GM19468 (cell line): ENCODE data around the gene CDC42.
"Not testable (repeated sequence)": the region's sequence is repeated elsewhere in the genome, so short reads cannot be mapped to it uniquely, and the experiment has no call there.

Experiments used
- ATAC-seq: cut with Tn5 transposase; IDR thresholded peaks from one replicate; pipeline ENCODE4 v1.9.1; 2021; ENCODE audit warnings: mild to moderate bottlenecking, moderate library complexity, moderate number of reproducible peaks; ENCODE audit not compliant: unreplicated experiment; ENCODE audit errors: extremely low read depth

Gene CDC42

DNA sequence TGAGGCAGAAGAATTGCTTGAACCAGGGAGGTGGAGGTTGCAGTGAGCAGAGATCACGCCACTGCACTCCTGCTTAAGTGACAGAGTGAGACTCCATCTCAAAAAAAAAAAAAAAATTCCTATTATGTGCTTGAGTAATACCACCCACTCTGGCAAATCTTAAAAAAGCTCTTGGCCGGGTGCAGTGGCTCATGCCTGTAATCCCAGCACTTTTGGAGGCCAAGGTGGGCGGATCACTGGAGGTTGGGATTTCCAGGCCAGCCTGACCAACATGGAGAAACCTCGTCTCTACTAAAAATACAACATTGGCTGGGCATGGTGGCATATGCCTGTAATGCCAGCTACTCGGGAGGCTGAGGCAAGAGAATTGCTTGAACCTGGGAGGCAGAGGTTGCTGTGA is 17.7 kb upstream of the CDC42 start:
- ATAC-seq: not testable (repeated sequence)

DNA sequence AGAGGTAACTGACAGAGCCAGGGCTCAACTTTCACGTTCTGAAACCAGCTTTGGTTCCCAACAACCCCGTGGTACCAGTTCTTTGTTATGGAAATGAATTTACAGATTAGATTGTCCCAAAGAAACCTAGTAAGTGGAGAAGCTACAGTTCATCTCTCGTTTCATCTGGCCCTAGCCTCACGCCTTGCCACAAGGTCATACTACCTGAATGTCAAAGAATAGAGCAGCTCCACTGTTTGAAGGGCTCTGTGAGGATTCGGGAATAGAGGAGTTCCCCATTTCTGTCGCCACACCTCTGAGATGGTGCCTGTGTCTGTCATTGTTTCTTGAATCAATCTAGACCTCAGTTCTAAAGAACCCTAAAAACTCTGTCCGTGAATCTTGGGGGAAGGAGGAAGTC is 15.0 kb upstream of the CDC42 start:
- ATAC-seq: no peak

DNA sequence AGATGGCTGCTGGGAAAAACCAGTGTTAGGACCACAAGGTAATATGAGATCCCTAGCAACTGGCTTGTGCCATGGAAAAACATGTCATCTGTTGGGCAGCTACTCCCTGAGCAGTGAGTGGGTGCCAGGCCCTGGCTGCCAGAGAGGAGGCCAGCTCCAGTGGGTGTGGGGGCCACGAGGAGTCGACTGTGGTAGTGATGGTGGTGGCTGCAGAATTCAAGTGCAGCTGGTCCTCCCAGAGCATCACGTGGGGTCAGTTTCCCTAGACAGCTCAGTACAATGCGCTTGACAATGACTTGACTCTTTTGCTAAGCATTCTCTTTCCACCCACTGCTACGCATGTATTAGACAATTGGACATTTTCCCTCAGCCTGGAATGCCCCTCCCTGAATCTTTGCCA is 14.5 kb upstream of the CDC42 start:
- ATAC-seq: no peak

DNA sequence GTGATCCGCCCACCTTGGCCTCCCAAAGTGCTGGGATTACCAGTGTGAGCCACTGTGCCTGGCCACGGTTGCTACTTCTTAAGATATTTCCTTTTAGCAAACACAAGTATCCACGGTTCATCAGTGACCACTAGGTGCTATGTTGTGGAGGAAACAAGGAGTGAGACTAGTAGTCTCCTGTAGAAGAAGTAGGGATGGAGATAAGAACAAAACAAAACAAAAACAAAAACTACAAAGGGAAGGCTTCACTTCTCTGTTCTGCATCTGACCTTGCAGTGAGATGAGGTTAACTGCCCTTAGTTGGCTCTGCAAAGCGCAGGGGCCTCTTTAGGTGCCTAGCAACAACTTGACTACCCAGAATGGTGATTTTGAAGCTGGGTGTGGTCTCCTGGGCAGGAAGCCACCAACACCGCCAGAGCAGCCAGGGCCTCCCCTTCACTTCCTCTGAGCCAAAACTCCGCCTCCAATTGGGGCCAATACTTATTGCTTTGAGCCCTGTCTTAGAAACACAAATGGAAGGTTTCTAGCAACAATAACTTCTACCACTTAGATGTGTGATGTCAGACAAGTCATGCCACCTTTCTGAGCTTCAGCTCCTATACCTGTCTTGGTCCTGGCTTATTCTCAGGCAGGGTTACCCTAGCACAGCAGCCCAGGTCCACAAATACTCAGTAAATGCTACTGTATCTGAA is 12.8 kb upstream of the CDC42 start:
- peak; percentile 75 for ATAC-seq

DNA sequence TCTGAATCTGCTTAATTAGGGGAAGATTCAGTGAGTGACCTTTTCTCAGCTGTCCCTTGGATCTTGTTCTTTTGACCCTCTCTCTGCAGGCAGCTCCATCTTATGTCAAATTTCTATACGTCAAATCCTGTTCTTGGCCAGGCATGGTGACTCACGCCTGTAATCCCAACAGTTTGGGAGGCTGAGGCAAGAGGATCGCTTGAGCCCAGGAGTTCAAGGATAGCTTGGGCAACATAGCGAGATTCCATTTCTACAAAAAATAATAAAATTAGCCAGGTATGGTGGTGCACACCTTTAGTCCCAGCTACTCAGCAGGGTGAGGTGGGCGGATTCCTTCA is 12.3 kb upstream of the CDC42 start:
- ATAC-seq: no peak

DNA sequence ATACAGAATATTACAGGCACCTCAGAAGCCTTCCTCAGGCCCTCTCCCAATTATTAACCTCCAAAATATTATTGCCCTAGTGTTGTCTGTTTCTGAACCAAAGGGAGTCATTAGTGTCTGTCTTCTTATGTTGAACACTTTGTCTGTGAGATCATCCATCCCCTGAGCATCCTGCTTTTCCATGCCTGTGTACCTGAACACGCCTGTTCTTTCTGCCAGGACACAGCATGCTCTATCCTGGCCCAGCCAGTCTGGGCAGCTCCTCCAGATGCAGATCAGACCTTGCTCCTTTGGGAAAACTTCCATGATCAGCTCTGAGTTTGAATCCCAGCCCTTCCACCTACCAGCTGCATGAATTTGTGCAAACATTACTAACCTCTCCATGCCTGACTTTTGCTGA is 11.0 kb upstream of the CDC42 start:
- no peak for ATAC-seq

DNA sequence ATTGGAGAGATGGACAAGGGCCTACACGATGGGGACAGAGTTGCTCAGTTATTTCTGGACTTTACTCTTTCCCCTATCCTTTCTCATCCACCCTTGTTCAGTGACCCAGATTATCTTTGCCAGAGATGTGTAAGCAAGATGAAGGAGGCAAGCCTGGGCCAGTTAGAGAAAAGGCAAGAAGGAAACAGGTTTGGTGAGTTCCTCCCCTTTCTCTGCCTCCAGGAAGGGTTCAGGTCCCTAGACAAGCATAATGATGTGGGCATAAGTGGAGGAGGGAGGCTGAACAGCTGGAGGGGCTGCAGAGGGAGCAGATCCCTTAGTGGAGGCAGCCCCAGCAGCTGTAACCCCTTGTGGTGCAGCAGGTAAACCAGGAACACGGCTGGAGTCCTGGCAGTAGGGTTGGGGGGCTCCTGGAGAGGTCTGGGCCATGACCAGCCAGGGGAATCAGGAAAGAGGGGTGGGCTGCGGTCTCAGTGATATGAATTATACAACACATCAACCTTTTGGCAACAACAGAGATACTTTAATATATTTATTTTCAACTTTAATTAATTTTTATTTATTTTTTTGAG is 9.2 kb upstream of the CDC42 start:
- ATAC-seq: no peak

DNA sequence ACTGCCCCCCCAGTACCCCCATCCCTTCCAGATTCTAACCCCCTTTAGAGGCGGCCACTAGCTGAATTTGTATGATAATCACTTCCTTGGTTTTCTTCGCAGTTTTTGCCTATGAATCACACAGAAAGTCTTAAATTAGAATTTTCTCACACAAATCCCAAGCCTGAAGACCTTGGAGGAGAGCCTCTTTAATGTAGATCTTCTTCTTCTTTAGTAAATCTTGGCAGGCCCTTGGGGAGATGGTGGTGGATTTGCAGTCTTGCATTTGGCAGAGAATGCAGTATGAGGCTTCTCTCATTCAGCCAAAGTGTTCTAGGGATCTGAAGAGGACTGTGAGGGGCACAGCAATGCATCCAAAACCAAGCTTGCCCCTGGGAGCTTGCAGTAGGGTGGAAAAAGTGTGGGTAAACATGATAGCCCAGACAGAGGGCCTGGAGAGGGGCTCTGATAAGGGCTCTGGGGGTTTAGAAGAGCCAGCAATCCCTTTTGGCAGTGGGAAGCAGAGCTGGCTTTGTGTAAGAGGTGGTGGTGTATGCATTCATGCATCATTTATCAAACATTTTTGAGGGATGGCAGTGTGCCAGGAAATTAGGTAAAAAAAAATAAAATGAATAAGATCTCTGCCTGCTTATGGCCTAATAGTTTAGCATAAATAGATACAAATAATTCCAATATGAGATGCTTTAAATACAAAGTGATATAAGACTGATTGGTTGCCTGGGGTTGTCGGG is 7.7 kb upstream of the CDC42 start:
- no peak for ATAC-seq

DNA sequence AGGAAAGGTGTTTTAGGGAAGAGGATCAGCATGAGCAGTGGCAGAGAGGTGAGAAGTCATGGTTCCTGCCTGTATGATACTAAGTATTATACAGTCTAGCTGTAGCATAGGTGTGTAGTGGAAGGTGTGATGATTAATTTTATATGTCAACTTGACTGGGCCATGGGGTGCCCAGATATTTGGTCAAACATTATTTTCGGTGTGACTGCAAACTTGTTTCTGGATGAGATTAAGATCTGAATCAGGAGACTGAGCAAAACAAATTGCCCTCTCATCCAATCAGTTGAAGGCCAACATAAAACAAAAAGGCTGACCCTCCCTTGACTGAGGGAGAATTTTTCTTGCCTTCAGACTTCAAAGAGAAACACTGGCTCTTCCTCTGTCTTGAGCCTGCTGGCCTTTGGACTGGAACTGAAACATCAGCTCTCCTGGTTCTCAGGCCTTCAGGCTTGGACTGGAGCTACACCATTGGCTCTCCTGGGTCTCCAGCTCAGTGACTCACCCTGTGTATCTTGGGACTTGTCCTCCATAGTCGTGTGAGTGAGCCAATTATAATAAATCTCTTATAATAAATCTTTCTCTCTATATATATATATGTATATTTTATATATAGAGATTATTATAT is 6.8 kb upstream of the CDC42 start:
- no peak for ATAC-seq

DNA sequence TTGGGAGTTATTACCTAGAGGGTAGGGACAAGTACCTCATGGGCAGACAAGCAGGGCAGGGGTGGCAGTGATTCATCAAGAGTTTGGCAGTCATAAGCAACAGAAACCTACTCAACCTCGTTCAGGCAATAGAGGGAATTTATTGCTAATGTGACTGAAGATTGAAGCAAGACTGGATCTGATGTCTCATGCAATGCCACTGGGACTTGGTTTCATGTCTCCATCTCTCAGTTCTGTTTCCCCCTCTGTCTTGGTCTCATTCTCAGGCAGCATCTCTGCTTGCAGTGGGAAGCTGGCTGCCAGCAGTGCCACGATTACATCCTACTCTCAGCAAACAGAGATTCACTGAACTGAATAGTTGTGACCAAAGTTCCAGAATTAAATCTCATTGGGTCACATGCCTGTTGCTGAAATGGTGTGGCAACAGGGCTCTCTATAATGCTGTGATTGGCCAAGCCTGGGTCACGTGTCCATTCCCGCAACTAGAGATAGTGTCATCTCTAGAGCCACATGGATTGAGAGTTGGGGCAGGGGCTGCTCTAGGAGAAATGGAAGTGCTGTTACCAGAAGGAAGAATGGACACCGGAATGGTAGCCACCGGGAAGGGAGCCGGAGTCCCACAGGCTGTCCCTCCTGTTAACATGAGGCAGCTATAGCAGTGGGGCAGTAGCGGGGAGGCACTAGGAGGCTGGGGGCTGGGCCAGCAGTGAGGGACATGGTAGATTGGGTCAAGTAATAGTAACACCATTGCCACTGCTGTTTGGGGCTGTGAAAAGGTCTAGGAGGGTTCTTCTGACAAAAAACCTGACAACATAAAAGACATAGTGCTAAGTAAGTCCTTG is 3.9 kb upstream of the CDC42 start:
- ATAC-seq: no peak

DNA sequence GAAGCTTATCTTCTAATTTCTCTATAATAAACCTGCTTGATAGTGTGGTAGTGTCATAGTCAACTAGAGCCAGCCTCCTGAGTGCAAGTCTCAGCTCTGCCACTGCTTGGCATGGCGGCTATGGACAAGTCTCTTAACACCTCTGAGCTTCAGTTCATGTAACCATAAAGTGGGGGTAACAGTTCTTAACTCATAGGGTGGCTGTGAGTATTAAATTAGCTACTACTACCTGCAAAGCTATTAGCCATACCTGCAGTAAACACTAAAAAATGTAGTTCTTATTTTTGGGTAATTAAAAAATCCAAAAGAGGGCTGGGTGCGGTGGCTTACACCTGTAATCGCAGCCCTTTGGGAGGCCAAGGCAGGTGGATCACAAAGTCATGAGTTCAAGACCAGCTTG is 2.2 kb upstream of the CDC42 start:
- ATAC-seq: no peak

DNA sequence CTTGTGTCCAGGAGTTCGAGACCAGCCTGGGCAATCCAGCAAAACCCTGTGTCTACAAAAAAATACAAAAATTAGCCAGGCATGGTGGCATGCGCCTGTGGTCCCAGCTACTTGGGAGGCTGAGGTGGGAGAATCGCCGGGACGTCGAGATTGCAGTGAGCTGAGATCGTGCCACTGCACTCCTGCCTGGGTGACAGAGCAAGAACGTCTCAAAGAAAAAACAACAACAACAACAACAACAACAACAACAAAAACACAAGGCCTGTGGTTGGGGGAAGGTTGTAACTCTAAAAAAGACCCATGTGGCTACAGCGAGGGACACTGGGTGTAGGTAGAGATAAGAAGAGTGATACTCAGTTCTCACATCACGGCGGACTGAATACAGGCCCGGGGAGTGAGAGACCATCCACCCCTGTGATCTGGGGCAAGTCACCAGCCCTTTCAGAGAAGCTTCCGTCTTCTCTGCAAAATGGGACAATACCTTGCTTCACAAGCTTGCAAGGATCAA is 848 bp upstream of the CDC42 start:
- no peak for ATAC-seq

DNA sequence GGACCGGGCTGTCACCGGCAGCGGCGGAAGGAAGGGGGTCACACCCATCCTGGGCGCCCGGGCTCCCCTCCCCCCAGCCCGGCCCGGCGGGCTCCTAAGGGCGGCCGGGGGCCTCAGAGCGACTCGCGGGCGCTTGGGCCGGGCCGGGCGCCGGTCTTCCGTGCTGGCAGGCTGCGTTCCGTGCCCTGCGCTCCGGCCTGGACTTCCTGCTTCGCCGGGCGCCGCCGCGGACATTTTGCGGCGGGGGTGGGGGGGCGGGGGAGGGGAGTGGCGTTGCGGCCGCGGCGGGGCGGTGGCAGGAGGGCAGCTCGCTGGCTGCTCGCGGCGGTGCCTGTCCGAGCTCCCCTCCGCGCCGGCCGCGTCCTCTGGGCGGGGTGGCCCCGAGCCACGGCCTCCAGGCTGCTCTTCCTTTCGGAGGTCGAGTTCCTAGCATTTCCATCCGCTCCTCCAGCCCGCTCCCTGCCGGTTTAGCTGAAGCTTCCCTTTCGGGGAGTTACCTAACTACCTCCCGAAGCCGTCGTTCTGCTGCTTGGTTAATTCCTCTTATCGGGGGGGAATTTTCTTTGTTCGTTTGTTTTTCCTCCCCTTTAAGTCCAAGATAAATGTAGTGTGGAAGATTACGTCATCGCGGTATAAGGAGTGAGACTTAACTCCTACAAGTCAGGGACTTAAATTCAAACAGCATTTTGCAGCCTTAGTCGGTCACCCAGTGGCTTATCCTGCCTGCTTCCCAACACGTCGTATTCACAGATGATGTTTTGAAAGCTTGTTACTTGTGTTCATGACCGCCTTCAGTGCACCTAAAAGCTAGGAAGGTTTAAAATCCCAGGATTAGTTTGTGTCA is 730 bp downstream of the CDC42 start:
- ATAC-seq: no peak

DNA sequence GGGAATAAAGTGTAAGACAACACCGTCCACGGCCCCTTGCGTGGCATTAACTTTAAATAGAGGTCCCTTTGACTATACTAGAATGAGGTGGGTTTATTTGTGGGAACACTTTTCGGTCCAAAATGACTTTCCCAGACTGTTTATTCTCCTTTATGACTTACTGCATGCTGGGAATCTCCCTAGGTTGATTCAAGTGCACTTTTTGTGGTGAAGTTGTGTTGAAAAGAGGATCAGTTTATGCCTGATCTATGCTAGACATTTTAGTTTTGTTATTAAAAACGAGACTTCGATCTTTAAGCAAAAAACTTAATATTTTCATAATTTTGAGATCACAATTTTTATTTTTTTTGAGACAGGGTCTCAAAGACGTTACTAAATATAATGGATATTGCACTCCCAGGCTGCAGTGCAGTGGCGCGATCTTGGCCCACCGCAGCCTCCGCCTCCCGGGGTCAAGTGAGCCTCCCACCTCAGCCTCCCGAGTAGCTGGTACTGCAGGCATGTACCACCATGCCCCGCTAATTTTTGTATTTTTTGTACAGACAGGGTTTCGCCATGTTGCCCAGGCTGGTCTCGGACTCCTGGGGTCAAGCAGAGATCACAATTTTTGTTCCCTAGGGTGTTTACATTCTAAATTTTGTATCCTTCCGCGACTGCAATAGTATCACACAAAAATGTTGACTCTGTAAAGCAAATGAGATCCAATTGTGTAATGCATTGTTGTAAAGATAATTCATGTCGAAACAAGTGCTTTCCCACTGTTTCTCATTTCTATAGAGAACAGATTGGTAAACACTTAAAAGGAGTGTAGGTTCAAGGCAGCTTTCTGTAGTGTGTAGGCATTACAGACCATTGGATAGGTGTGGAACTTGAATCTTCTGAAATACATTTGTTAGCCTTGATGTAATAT is 1.6 kb downstream of the CDC42 start:
- no peak for ATAC-seq

DNA sequence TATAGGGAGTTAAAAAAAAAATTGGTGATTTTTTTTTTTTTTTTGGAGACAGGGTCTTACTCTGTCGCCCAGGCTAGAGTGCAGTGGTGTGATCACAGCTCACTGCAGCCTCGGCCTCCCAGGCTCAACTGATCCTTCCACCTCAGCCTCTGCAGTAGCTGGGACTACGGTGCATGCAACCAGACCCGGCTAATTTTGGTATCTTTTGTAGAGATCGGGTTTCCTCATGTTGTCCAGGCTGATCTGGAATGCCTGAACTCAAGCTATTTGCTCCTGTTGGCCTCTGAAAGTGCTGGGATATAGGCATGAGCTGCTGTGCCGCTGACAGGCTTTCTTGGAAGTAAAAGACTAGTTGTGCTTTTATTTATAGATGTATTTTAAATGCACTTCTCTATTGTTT is 3.0 kb downstream of the CDC42 start:
- no peak for ATAC-seq

DNA sequence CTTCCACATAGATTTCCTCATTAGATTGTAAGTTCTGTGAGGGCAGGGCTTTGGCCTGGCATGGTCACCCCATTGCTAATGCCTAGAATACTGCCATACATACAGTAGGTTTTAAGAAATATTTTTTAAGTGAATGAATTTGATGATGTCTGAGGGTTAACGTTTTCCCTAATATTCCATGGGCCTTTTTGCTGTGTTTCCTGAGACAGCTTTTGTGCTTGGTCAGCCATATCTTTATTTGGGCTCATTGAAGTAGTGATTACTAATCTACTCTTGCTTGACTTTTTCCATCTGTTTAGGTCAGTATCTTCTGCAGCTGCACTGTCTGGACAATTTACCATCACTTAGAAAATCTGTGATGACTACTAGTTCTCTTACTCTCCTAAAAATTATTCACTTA is 3.5 kb downstream of the CDC42 start:
- no peak for ATAC-seq

DNA sequence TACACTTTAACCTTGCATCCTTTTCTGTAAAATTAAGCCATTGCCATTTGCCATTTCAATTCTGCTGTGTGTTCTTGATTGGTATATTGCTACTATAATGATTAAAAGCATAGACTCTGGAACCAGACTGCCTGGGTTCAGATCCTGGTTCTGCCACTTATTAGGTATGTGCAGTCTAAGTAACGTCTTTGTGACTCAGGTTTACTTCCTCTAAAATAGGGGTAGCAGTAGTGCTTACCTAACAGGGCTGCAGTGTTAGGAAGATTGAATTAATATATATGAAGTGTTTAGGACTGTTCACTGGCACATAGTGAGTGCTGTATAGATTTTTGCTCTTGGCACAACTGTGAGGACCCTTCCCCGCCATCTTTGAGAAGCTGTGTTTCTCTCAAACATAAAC is 4.4 kb downstream of the CDC42 start:
- ATAC-seq: no peak

DNA sequence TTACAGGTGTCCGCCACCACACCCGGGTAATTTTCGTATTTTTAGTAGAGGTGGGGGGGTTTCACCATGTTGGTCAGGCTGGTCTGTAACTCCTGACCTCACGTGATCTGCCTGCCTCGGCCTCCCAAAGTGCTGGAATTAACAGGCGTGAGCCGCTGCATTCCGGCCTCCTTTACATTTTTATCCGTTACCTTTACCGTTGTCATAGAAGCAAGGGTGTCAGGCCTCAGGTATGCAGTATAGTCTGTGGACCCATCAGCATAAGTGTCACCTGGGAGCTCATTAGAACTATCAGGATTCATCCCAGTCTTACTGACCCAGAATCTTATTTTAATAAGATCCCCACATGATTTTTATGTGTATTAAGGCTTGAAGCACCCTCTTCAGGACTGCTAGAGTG is 5.4 kb downstream of the CDC42 start:
- no peak for ATAC-seq
